Lower leg skin (tissue), 4 donors: ENCODE data around the gene LBX2. TPM values are rescaled to one million over a fixed set of nuclear protein-coding genes. Genes with fewer than 3 reads are reported as not detected.
"Not testable (repeated sequence)": the region's sequence is repeated elsewhere in the genome, so short reads cannot be mapped to it uniquely, and the experiment has no call there.

ENCODE experiments used
- DNase-seq, 2 donors: peaks; one replicate each; pipeline ENCODE4 v3.0.0-alpha.2; 2019; ENCODE audit warnings: low spot score in 2 of 2
- H3K4me3 ChIP-seq: fragments of 200-600 bp; sonication (generic); 2 replicates; pipeline ENCODE4 v1.5.1; 2017; ENCODE audit warnings: mild to moderate bottlenecking, low read depth; ENCODE audit not compliant: poor library complexity, severe bottlenecking
- CTCF ChIP-seq, 3 donors: fragments of 450-650 bp; IDR thresholded peaks; one replicate each; pipeline ENCODE4 v1.5.1; 2016; ENCODE audit warnings: antibody characterized with exemption in 3 of 3, mild to moderate bottlenecking in 3 of 3, moderate library complexity in 2 of 3
- POLR2A ChIP-seq, 2 donors: fragments of 450-650 bp; IDR thresholded peaks; one replicate each; pipeline ENCODE4 v1.6.1; 2016 to 2017; ENCODE audit warnings: antibody characterized with exemption in 2 of 2, mild to moderate bottlenecking in 1 of 2, moderate library complexity in 1 of 2
- WGBS, 2 donors: methylation state at CpG; one replicate each; pipeline ENCODE4 v1.1.5; 2018; 5-methylcytosine and 5-hydroxymethylcytosine counted together
- intact Hi-C: fragments of 100-400 bp; cut with DNase I; formaldehyde crosslinking; loops from one replicate; pipeline ENCODE4 v1.15.0; 2023; ENCODE audit warnings: low total_unique reads
- total RNA-seq, 4 donors: library from RNA; depleted of rRNA; stranded (reverse); fragments of >200 nt; gene quantifications; one replicate each; pipeline ENCODE4 v1.1.0, GENCODE V29; 2016

The LBX2 gene
- total RNA-seq, 4 donors from 2014 or later: 0.55 to 1.2 TPM; not detected in 2

- intact Hi-C loops: no loop called here
- H3K4me3 ChIP-seq: no peak overlapping the region
- TF ChIP-seq POLR2A (IDR thresholded peaks at IDR 0.05) (no peak), CTCF (IDR thresholded peaks at IDR 0.05) (no peak)
- 88% methylated on average over 2 of the region's 2 CpGs for WGBS, 2 donors
- no peak for DNase-seq
These were observed 13.3 kb downstream of the LBX2 start for GRCh38 chr2:74486141-74486540.

GRCh38 chr2:74483675-74484164 lies 15.7 kb downstream of the LBX2 start:
- DNase-seq: not testable (repeated sequence)
- WGBS, 2 donors: 81 to 82% methylated on average over 19 of the region's 19 CpGs
- peak overlapping the region; percentile 82 for H3K4me3 ChIP-seq
- intact Hi-C loops: loop anchor here (5.0 kb wide), 1 partner anchor 104 kb away; no protein-coding TSS in a partner anchor

GRCh38 chr2:74482801-74483674 lies 16.4 kb downstream of the LBX2 start, which contains the start of the genes CCDC142 and TTC31:
TSS of gene CCDC142 (minus strand) at chr2:74482998. CDS start at chr2:74482837, 161 bp downstream.
TSS of gene TTC31 (plus strand) at chr2:74483081. CDS start at chr2:74483096, 15 bp downstream.
- WGBS, 2 donors: 0 to 1% methylated on average over 35 to 49 of the region's 50 CpGs

GRCh38 chr2:74481961-74482800 lies 17.2 kb downstream of the LBX2 start:
- peak overlapping the region; percentile 82 for H3K4me3 ChIP-seq
- DNase-seq: peak in 1 of 2 donors; percentile 92
- no peak for TF ChIP-seq POLR2A (IDR thresholded peaks at IDR 0.05)
- no peak for TF ChIP-seq CTCF (IDR thresholded peaks at IDR 0.05)
- intact Hi-C loops: loop anchor here (5.0 kb wide), 1 partner anchor 105 kb away; no protein-coding TSS in a partner anchor
- 0 to 3% methylated on average over 29 to 62 of the region's 80 CpGs for WGBS, 2 donors

More at GRCh38 chr2:74482801-74483674, 16.4 kb downstream of the LBX2 start, which contains the start of the genes CCDC142 and TTC31:
- intact Hi-C loops: loop anchor here (5.0 kb wide), 1 partner anchor 104 kb away; no protein-coding TSS in a partner anchor
- no peak for TF ChIP-seq POLR2A (IDR thresholded peaks at IDR 0.05)
- TF ChIP-seq CTCF (IDR thresholded peaks at IDR 0.05): peak in 1 of 3 donors; percentile 84
- DNase-seq: peak; percentile 98 to 100
- H3K4me3 ChIP-seq: peak within 1 kb of the TSS; percentile 82

GRCh38 chr2:74481431-74481830 lies 18.0 kb downstream of the LBX2 start:
- H3K4me3 ChIP-seq: peak overlapping the region; percentile 82
- intact Hi-C loops: loop anchor here (5.0 kb wide), 1 partner anchor 106 kb away; no protein-coding TSS in a partner anchor
- no peak for TF ChIP-seq CTCF (IDR thresholded peaks at IDR 0.05)
- TF ChIP-seq POLR2A (IDR thresholded peaks at IDR 0.05): no peak
- no peak for DNase-seq
- 46 to 54% methylated on average over 3 of the region's 3 CpGs for WGBS, 2 donors
